Calu3 (cell line): ENCODE results near the gene SLFN5. TPM values are rescaled to one million over a fixed set of nuclear protein-coding genes. Genes with fewer than 3 reads are reported as not detected.

ENCODE experiments used
- BruUV-seq: library from RNA; stranded (reverse); fragments of 400-500 nt; replicated peaks from 2 replicates; lab custom pipeline; 2021; lab: Mats Ljungman, UMichigan
- CTCF ChIA-PET: fragments of 300-600 bp; sonication (Branson Sonifier 250); formaldehyde crosslinking; loops from one replicate; lab custom pipeline; 2022; ENCODE audit warnings: antibody characterized with exemption; lab: Charles Lee
- DNase-seq: peaks from one replicate; pipeline ENCODE4 v3.0.0; 2022
- H3K27ac Mint-ChIP-seq: one replicate; pipeline ENCODE4 v1.8.0; 2022; ENCODE audit warnings: mixed read lengths; ENCODE audit not compliant: unreplicated experiment
- H3K27me3 Mint-ChIP-seq: one replicate; pipeline ENCODE4 v1.8.0; 2022; ENCODE audit warnings: mixed read lengths; ENCODE audit not compliant: unreplicated experiment
- H3K36me3 Mint-ChIP-seq: one replicate; pipeline ENCODE4 v1.8.0; 2022; ENCODE audit warnings: mild to moderate bottlenecking, moderate library complexity, mixed read lengths; ENCODE audit not compliant: insufficient read depth, unreplicated experiment
- H3K4me1 Mint-ChIP-seq: one replicate; pipeline ENCODE4 v1.8.0; 2022; ENCODE audit warnings: mild to moderate bottlenecking, low read depth, mixed read lengths; ENCODE audit not compliant: unreplicated experiment
- H3K4me3 Mint-ChIP-seq: one replicate; pipeline ENCODE4 v1.8.0; 2022; ENCODE audit warnings: mild to moderate bottlenecking, low read depth, moderate library complexity, mixed read lengths; ENCODE audit not compliant: unreplicated experiment
- H3K9me3 Mint-ChIP-seq: one replicate; pipeline ENCODE4 v1.8.0; 2022; ENCODE audit warnings: low read depth, mixed read lengths; ENCODE audit not compliant: unreplicated experiment
- CTCF ChIP-seq: fragments of 200-600 bp; IDR thresholded peaks from one replicate; pipeline ENCODE4 v1.8.0; 2022; ENCODE audit warnings: antibody characterized with exemption; ENCODE audit not compliant: unreplicated experiment
- intact Hi-C: fragments of 100-400 bp; cut with micrococcal nuclease; formaldehyde crosslinking; loops from one replicate; pipeline ENCODE4 v1.10.0; 2022; ENCODE audit not compliant: unreplicated experiment
- total RNA-seq: library from RNA; stranded (reverse); gene quantifications from 2 replicates; pipeline ENCODE4 v1.2.3, GENCODE V29; 2022

SLFN5 gene
- total RNA-seq, 1 experiment from 2014 or later, result 104 TPM

- no peak for TF ChIP-seq CTCF
- CTCF ChIA-PET, result interaction anchor here (0.6 kb wide), 1 partner anchor 42 kb away, joined by 4 read pairs; no protein-coding TSS in a partner anchor
- H3K4me1 Mint-ChIP-seq, result no peaks in the 10 kb centered on the region
- intact Hi-C loops, result no loop called here
- H3K36me3 Mint-ChIP-seq, result no peaks in the 10 kb centered on the region
- H3K4me3 Mint-ChIP-seq, result no peak overlapping the region
- DNase-seq, result no peak
- H3K27me3 Mint-ChIP-seq, result peaks cover 46% of the 10 kb centered on the region
- no peak overlapping the region for H3K27ac Mint-ChIP-seq
- no TSS peak for BruUV-seq
- H3K9me3 Mint-ChIP-seq, result no peaks in the 10 kb centered on the region
These were observed 25.8 kb upstream of the SLFN5 start for GRCh38 chr17:35217107-35217506.

- Mint-ChIP-seq H3K27me3 (peaks cover 28% of the 10 kb centered on the region), H3K4me3 (no peak overlapping the region), H3K27ac (no peak overlapping the region), H3K4me1 (no peaks in the 10 kb centered on the region), H3K9me3 (no peaks in the 10 kb centered on the region), H3K36me3 (no peaks in the 10 kb centered on the region)
- CTCF ChIA-PET, result no interaction called here
- TF ChIP-seq CTCF, result no peak
- no peak for DNase-seq
- no TSS peak for BruUV-seq
- intact Hi-C loops, result no loop called here
These were observed 24.0 kb upstream of the SLFN5 start for GRCh38 chr17:35218915-35219314.

DNA sequence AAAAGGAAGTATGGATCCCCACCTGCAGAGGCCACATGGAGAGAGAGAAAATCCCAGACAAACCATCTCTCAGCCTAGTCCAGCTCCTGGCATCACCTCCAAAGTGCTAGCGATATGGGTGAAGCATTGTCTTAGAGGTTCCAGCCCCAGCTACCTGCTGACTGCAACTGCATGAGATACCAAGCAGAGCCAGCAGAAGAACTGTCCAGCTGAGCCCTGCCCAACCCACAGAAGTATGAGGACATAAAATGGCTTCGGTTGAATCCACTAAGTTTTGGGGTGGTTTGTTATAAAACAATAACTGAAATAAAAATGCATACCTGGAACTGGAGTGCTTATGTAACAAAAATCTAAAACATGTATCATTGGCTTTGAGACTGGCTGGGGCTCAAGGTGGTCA lies 20.4 kb upstream of the SLFN5 start:
- Mint-ChIP-seq H3K27me3 (no peaks in the 10 kb centered on the region), H3K4me3 (no peak overlapping the region), H3K9me3 (no peaks in the 10 kb centered on the region), H3K36me3 (no peaks in the 10 kb centered on the region), H3K4me1 (no peaks in the 10 kb centered on the region), H3K27ac (no peak overlapping the region)
- TF ChIP-seq CTCF, result no peak
- CTCF ChIA-PET, result no interaction called here
- DNase-seq, result no peak
- BruUV-seq, result no TSS peak
- intact Hi-C loops, result no loop called here

DNA sequence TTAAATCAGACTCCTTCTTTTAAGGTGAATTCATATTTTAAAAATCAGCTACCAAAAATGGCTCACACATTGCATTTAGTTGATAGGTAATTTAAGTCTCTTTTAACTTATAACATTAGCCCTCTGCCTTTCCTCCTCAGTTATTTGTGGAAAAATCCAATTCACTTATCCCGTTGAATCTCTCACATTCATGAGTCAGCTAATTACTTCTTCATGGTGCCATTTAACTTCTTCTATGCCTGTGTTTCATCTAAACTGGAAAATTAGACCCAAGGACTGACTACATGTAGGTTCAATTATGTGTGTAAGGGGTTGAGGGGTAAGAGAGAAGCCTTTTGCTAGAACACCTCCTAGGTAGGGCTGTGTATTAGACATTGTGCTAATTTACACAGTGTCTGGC lies 18.4 kb upstream of the SLFN5 start:
- H3K36me3 Mint-ChIP-seq, result no peaks in the 10 kb centered on the region
- TF ChIP-seq CTCF, result no peak
- intact Hi-C loops, result no loop called here
- H3K27ac Mint-ChIP-seq, result no peak overlapping the region
- CTCF ChIA-PET, result no interaction called here
- no peak for DNase-seq
- no peaks in the 10 kb centered on the region for H3K9me3 Mint-ChIP-seq
- no TSS peak for BruUV-seq
- H3K4me3 Mint-ChIP-seq, result no peak overlapping the region
- H3K27me3 Mint-ChIP-seq, result peaks cover 4% of the 10 kb centered on the region
- no peaks in the 10 kb centered on the region for H3K4me1 Mint-ChIP-seq
